Liver (tissue), 9 donors: Measurements from ENCODE around the gene NCBP2. TPM values are rescaled to one million over a fixed set of nuclear protein-coding genes. Genes with fewer than 3 reads are reported as not detected.

Experiments used
- DNase-seq: peaks from one replicate; pipeline ENCODE4 v3.0.0-alpha.2; 2017; ENCODE audit warnings: low spot score
- H3K27ac ChIP-seq, 2 donors: one replicate each; pipeline ENCODE4 v1.7.0; 2013; ENCODE audit warnings: inconsistent platforms in 2 of 2, low read length in 2 of 2, control low read depth in 1 of 2, low read depth in 1 of 2, mild to moderate bottlenecking in 1 of 2
- H3K27me3 ChIP-seq, 4 donors: one replicate each; pipeline versions ENCODE4 v1.6.1 to v1.7.0; 2013; ENCODE audit warnings: low read length in 3 of 4, inconsistent platforms in 1 of 4, mild to moderate bottlenecking in 1 of 4, moderate library complexity in 1 of 4; ENCODE audit not compliant: control insufficient read depth in 4 of 4, insufficient read depth in 4 of 4
- H3K36me3 ChIP-seq, 4 donors: one replicate each; pipeline versions ENCODE4 v1.6.1 to v1.7.0; 2013; ENCODE audit warnings: low read length in 3 of 4, mild to moderate bottlenecking in 3 of 4, low read depth in 1 of 4, moderate library complexity in 1 of 4; ENCODE audit not compliant: control insufficient read depth in 4 of 4, insufficient read depth in 3 of 4
- H3K4me1 ChIP-seq, 4 donors: one replicate each; pipeline versions ENCODE4 v1.6.1 to v1.7.0; 2013; ENCODE audit warnings: low read length in 3 of 4, mild to moderate bottlenecking in 3 of 4, moderate library complexity in 1 of 4; ENCODE audit not compliant: control insufficient read depth in 4 of 4, insufficient read depth in 4 of 4
- H3K4me3 ChIP-seq, 3 donors: one replicate each; pipeline versions ENCODE4 v1.6.1 to v1.7.0; 2013; ENCODE audit warnings: low read length in 3 of 3, control low read depth in 1 of 3, low read depth in 1 of 3, mild to moderate bottlenecking in 1 of 3
- H3K9ac ChIP-seq, 2 donors: one replicate each; pipeline ENCODE4 v1.7.0; 2013; ENCODE audit warnings: low read length in 2 of 2, mild to moderate bottlenecking in 2 of 2, moderate library complexity in 2 of 2, control low read depth in 1 of 2, low read depth in 1 of 2
- H3K9me3 ChIP-seq, 4 donors: one replicate each; pipeline versions ENCODE4 v1.6.1 to v1.7.0; 2013; ENCODE audit warnings: low read length in 3 of 4; ENCODE audit not compliant: control insufficient read depth in 4 of 4
- EGR1 ChIP-seq, 2 donors: IDR thresholded peaks; 2 replicates each; pipeline ENCODE4 v1.6.1; 2016 to 2018; ENCODE audit warnings: antibody characterized with exemption in 2 of 2, low read depth in 2 of 2
- FOXA1 ChIP-seq: IDR thresholded peaks from 2 replicates; pipeline ENCODE4 v1.6.1; 2016; ENCODE audit warnings: antibody characterized with exemption
- FOXA2 ChIP-seq: IDR thresholded peaks from 2 replicates; pipeline ENCODE4 v1.6.1; 2016; ENCODE audit warnings: antibody characterized with exemption
- GABPA ChIP-seq, 2 donors: IDR thresholded peaks in 1 of 2; conservative IDR thresholded peaks in 1 of 2; 2 replicates each; pipeline ENCODE4 v1.6.1; 2016; ENCODE audit warnings: antibody characterized with exemption in 2 of 2, mild to moderate bottlenecking in 1 of 2, moderate library complexity in 1 of 2
- HNF4A ChIP-seq, 2 donors: conservative IDR thresholded peaks; 2 replicates each; pipeline ENCODE4 v1.6.1; 2016; ENCODE audit warnings: antibody characterized with exemption in 2 of 2, mild to moderate bottlenecking in 2 of 2
- HNF4G ChIP-seq: IDR thresholded peaks from 2 replicates; pipeline ENCODE4 v1.6.1; 2016; ENCODE audit warnings: antibody characterized with exemption
- JUND ChIP-seq, 2 donors: IDR thresholded peaks; 2 replicates each; pipeline ENCODE4 v1.6.1; 2016; ENCODE audit warnings: antibody characterized with exemption in 2 of 2
- MAX ChIP-seq: IDR thresholded peaks from 2 replicates; pipeline ENCODE4 v1.6.1; 2016; ENCODE audit warnings: antibody characterized with exemption
- NR2F2 ChIP-seq: IDR thresholded peaks from 2 replicates; pipeline ENCODE4 v1.6.1; 2016; ENCODE audit warnings: antibody characterized with exemption
- RAD21 ChIP-seq, 2 donors: IDR thresholded peaks; 2 replicates each; pipeline ENCODE4 v1.6.1; 2016; ENCODE audit warnings: antibody characterized with exemption in 2 of 2, mild to moderate bottlenecking in 2 of 2
- RXRA ChIP-seq, 2 donors: IDR thresholded peaks; 2 replicates each; pipeline ENCODE4 v1.6.1; 2017 to 2018; ENCODE audit warnings: antibody characterized with exemption in 2 of 2, mild to moderate bottlenecking in 1 of 2
- SP1 ChIP-seq: IDR thresholded peaks from 2 replicates; pipeline ENCODE4 v1.6.1; 2018; ENCODE audit warnings: antibody characterized with exemption, mild to moderate bottlenecking
- TAF1 ChIP-seq: conservative IDR thresholded peaks from 2 replicates; pipeline ENCODE4 v1.6.1; 2016; ENCODE audit warnings: antibody characterized with exemption, mild to moderate bottlenecking
- YY1 ChIP-seq: IDR thresholded peaks from 2 replicates; pipeline ENCODE4 v1.6.1; 2016; ENCODE audit warnings: antibody characterized with exemption, mild to moderate bottlenecking
- ZBTB33 ChIP-seq: IDR thresholded peaks from 2 replicates; pipeline ENCODE4 v1.6.1; 2016; ENCODE audit warnings: antibody characterized with exemption
- WGBS: extraction: QIAGEN DNeasy Blood & Tissue Kit; methylation state at CpG from one replicate; pipeline ENCODE4 v1.1.7; 2013; 5-methylcytosine and 5-hydroxymethylcytosine counted together
- polyA plus RNA-seq, 2 donors: library from polyadenylated mRNA; stranded (reverse) in 1 of 2; unstranded in 1 of 2; fragments of 200-250 nt in 1 of 2; fragments of >200 nt in 1 of 2; fragmentation: Nextera tagmentation in 1 of 2; extraction: Ambion mirVana in 1 of 2; gene quantifications; one replicate each; pipeline versions ENCODE4 v1.2.1 to v1.2.3, GENCODE V29; 2013 to 2015
- total RNA-seq, 2 donors: library from RNA; depleted of rRNA; stranded (reverse); fragments of >200 nt; gene quantifications; one replicate each; pipeline ENCODE4 v1.2.3, GENCODE V29; 2014
- TF ChIP-seq, protein P1 (sequence below): fragments of 150-350 bp; IDR thresholded peaks from 2 replicates; pipeline ENCODE4 v1.5.1; 2017; ENCODE audit warnings: improper control_type of control experiment, low read depth, low read length; ENCODE audit not compliant: missing input control
- TF ChIP-seq, protein P2 (sequence below): IDR thresholded peaks from 2 replicates; pipeline ENCODE4 v1.6.1; 2016; ENCODE audit warnings: antibody characterized with exemption
- donor health status: healthy.
- donor health status: healthy.
- donor health status: healthy.
- donor health status: healthy.
- donor health status: healthy.

The NCBP2 gene
- total and polyA plus RNA-seq, 4 donors: 16.2 to 19.2 (median 18.1) TPM

DNA sequence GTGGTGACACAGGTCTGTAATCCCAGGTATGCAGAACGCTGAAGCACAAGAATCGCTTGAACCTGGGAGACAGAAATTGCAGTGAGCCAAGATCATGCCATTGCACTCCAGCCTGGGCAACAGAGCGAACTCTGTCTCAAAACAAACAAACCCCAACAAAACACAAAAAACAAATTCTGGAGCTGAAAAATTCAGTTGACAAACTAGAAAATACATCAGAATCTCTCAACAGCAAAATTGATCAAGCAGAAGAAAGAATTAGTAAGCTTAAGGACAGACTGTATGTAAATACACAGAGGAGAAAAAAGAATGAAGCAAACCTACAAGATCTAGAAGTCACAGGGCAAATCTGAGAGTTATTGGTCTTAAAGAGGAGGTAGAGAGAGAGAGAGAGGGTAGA is 25.3 kb downstream of the NCBP2 start:
- Histone ChIP-seq H3K9ac (no peak overlapping the region), H3K27me3 (no peaks in the 10 kb centered on the region), H3K27ac (no peak overlapping the region), H3K4me1 (peaks cover 2 to 6% (median 3%) of the 10 kb centered on the region in 4 donors), H3K4me3 (no peak overlapping the region), H3K36me3 (peaks cover 4 to 13% (median 7%) of the 10 kb centered on the region in 4 donors), H3K9me3 (no peaks in the 10 kb centered on the region)
- WGBS: 99% methylated on average over 3 of the region's 3 CpGs
- DNase-seq: no peak
- TF ChIP-seq, protein P1, sequence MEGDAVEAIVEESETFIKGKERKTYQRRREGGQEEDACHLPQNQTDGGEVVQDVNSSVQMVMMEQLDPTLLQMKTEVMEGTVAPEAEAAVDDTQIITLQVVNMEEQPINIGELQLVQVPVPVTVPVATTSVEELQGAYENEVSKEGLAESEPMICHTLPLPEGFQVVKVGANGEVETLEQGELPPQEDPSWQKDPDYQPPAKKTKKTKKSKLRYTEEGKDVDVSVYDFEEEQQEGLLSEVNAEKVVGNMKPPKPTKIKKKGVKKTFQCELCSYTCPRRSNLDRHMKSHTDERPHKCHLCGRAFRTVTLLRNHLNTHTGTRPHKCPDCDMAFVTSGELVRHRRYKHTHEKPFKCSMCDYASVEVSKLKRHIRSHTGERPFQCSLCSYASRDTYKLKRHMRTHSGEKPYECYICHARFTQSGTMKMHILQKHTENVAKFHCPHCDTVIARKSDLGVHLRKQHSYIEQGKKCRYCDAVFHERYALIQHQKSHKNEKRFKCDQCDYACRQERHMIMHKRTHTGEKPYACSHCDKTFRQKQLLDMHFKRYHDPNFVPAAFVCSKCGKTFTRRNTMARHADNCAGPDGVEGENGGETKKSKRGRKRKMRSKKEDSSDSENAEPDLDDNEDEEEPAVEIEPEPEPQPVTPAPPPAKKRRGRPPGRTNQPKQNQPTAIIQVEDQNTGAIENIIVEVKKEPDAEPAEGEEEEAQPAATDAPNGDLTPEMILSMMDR: no peak
- TF ChIP-seq JUND (IDR thresholded peaks at IDR 0.05) (no peak), FOXA1 (no peak), TAF1 (no peak), EGR1 (IDR thresholded peaks at IDR 0.05; ENCODE audit: low read depth in 2 of 2) (no peak), MAX (no peak), RXRA (IDR thresholded peaks at IDR 0.05) (no peak), HNF4G (no peak), RAD21 (IDR thresholded peaks at IDR 0.05) (no peak), SP1 (no peak), HNF4A (conservative IDR thresholded peaks at IDR 0.05) (no peak)
- TF ChIP-seq, protein P2, sequence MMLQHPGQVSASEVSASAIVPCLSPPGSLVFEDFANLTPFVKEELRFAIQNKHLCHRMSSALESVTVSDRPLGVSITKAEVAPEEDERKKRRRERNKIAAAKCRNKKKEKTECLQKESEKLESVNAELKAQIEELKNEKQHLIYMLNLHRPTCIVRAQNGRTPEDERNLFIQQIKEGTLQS: no peak

DNA sequence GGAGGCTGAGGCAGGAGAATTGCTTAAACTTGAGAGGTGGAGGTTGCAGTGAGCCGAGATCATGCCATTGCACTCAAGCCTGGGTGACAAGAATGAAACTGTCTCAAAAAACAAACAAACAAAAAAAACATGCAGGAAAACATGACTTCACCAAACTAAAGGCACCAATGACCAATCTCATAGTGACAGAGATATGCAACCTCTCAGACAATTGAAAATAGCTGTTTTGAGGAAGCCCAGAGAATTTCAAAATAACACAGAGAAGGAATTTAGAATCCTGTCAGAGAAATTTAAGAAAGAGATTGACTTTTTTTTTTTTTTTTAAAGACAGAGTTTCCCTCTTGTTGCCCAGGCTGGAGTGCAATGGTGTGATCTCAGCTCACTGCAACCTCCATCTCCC is 26.1 kb downstream of the NCBP2 start:
- Histone ChIP-seq H3K27ac (no peak overlapping the region), H3K4me1 (peaks cover 2 to 6% (median 3%) of the 10 kb centered on the region in 4 donors), H3K27me3 (no peaks in the 10 kb centered on the region), H3K4me3 (no peak overlapping the region), H3K36me3 (peaks cover 4 to 12% (median 7%) of the 10 kb centered on the region in 4 donors), H3K9me3 (no peaks in the 10 kb centered on the region), H3K9ac (no peak overlapping the region)
- TF ChIP-seq FOXA2: no peak
- TF ChIP-seq HNF4G: no peak
- DNase-seq: no peak
- 97% methylated on average over 1 of the region's 1 CpG for WGBS

- 97% methylated on average over 3 of the region's 3 CpGs for WGBS
- Histone ChIP-seq H3K9ac (no peak overlapping the region), H3K4me3 (no peak overlapping the region), H3K4me1 (peaks cover 0 to 4% (median 1%) of the 10 kb centered on the region in 4 donors), H3K27me3 (no peaks in the 10 kb centered on the region), H3K9me3 (no peaks in the 10 kb centered on the region), H3K36me3 (peaks cover 4 to 12% (median 7%) of the 10 kb centered on the region in 4 donors), H3K27ac (no peak overlapping the region)
- TF ChIP-seq YY1: no peak
- no peak for TF ChIP-seq NR2F2
- TF ChIP-seq TAF1: no peak
- TF ChIP-seq, protein P2: no peak
- TF ChIP-seq ZBTB33: no peak
- TF ChIP-seq RAD21 (IDR thresholded peaks at IDR 0.05): no peak
- no peak for TF ChIP-seq GABPA (IDR thresholded peaks at IDR 0.05 in 1 of 2, conservative IDR thresholded peaks at IDR 0.05 in 1 of 2)
- TF ChIP-seq, protein P1: no peak
- DNase-seq: no peak
These were observed 27.0 kb downstream of the NCBP2 start for GRCh38 chr3:196915375-196915774.
